Measurements from ENCODE around the gene MEIS1. TPM values are rescaled to one million over a fixed set of nuclear protein-coding genes. Genes with fewer than 3 reads are reported as not detected.

Gene MEIS1
- total RNA-seq, 1 experiment from 2014 or later, result 9.1 TPM

- POLR2A ChIA-PET (ENCODE audit: unreplicated experiment), result no interaction called here
- no peak for TF ChIP-seq EZH2 (IDR thresholded peaks at IDR 0.05; ENCODE audit: low read depth)
- no peak for TF ChIP-seq CTCF (conservative IDR thresholded peaks at IDR 0.05)
These were observed 5.0 kb upstream of the MEIS1 start for GRCh38 chr2:66429693-66430504.

GRCh38 chr2:66430505-66431273, 4.2 kb upstream of the MEIS1 start:
- POLR2A ChIA-PET (ENCODE audit: unreplicated experiment), result no interaction called here
- Histone ChIP-seq H3K4me1 (replicated peaks; ENCODE audit: insufficient read depth) (no peaks in the 10 kb centered on the region), H2AFZ (no peak overlapping the region), H3F3A (ENCODE audit: insufficient read depth, low read depth) (peaks cover 6% of the 10 kb centered on the region), H3K9me3 (ENCODE audit: insufficient read depth, low read depth) (no peaks in the 10 kb centered on the region), H3K27me3 (ENCODE audit: insufficient read depth, low read depth) (no peaks in the 10 kb centered on the region), H3K36me3 (ENCODE audit: low read depth) (no peaks in the 10 kb centered on the region), H3K79me2 (ENCODE audit: low read depth) (no peaks in the 10 kb centered on the region), H4K20me1 (ENCODE audit: insufficient read depth) (no peaks in the 10 kb centered on the region), H3K9me2 (ENCODE audit: insufficient read depth) (no peaks in the 10 kb centered on the region), H3K27ac (no peak overlapping the region), H3K4me2 (no peak overlapping the region), H3K4me3 (no peak overlapping the region)
- TF ChIP-seq CTCF (conservative IDR thresholded peaks at IDR 0.05) (no peak), EZH2 (IDR thresholded peaks at IDR 0.05; ENCODE audit: low read depth) (no peak)
- CTCF ChIA-PET, result interaction anchor here (0.7 kb wide), 1 partner anchor 1285 kb away, joined by 5 read pairs; no protein-coding TSS in a partner anchor
- BruUV-seq (replicated peaks), result no TSS peak
- DNase-seq, result no peak
- intact Hi-C loops (cut with micrococcal nuclease; ENCODE audit: unreplicated experiment), result no loop called here

More at GRCh38 chr2:66429693-66430504, 5.0 kb upstream of the MEIS1 start:
- no peaks in the 10 kb centered on the region for H4K20me1 ChIP-seq (ENCODE audit: insufficient read depth)
- intact Hi-C loops (cut with micrococcal nuclease; ENCODE audit: unreplicated experiment), result loop anchor here (1.0 to 10.0 kb wide), 7 partner anchors 145 to 1225 kb away; no protein-coding TSS in a partner anchor
- no peaks in the 10 kb centered on the region for H3K27me3 ChIP-seq (ENCODE audit: insufficient read depth, low read depth)
- no peaks in the 10 kb centered on the region for H3K36me3 ChIP-seq (ENCODE audit: low read depth)
- H3K9me3 ChIP-seq (ENCODE audit: insufficient read depth, low read depth), result no peaks in the 10 kb centered on the region
- H3K79me2 ChIP-seq (ENCODE audit: low read depth), result no peaks in the 10 kb centered on the region
- no peaks in the 10 kb centered on the region for H3K9me2 ChIP-seq (ENCODE audit: insufficient read depth)
- H3F3A ChIP-seq (ENCODE audit: insufficient read depth, low read depth), result no peaks in the 10 kb centered on the region
- CTCF ChIA-PET, result interaction anchor here (0.6 to 1.5 kb wide), 8 partner anchors 13 to 1602 kb away, joined by 3 to 5 read pairs (median 4); no protein-coding TSS in a partner anchor
- no TSS peak for BruUV-seq (replicated peaks)
- H3K27ac ChIP-seq, result no peak overlapping the region
- no peaks in the 10 kb centered on the region for H3K4me1 ChIP-seq (replicated peaks; ENCODE audit: insufficient read depth)
- no peak overlapping the region for H3K4me3 ChIP-seq
- DNase-seq, result no peak
- H3K4me2 ChIP-seq, result no peak overlapping the region
- H2AFZ ChIP-seq, result no peak overlapping the region

- H2AFZ ChIP-seq, result no peak overlapping the region
- POLR2A ChIA-PET (ENCODE audit: unreplicated experiment), result no interaction called here
- H3K79me2 ChIP-seq (ENCODE audit: low read depth), result no peaks in the 10 kb centered on the region
- H3K9me3 ChIP-seq (ENCODE audit: insufficient read depth, low read depth), result no peaks in the 10 kb centered on the region
- TF ChIP-seq CTCF (conservative IDR thresholded peaks at IDR 0.05) (no peak), EZH2 (IDR thresholded peaks at IDR 0.05; ENCODE audit: low read depth) (no peak)
- H3K4me2 ChIP-seq, result no peak overlapping the region
- H4K20me1 ChIP-seq (ENCODE audit: insufficient read depth), result no peaks in the 10 kb centered on the region
- no peaks in the 10 kb centered on the region for H3K27me3 ChIP-seq (ENCODE audit: insufficient read depth, low read depth)
- H3K4me1 ChIP-seq (replicated peaks; ENCODE audit: insufficient read depth), result peaks cover 4% of the 10 kb centered on the region
- BruUV-seq (replicated peaks), result no TSS peak
- H3K27ac ChIP-seq, result no peak overlapping the region
- DNase-seq, result no peak
- CTCF ChIA-PET, result interaction anchor here (0.7 kb wide), 1 partner anchor 1284 kb away, joined by 5 read pairs; no protein-coding TSS in a partner anchor
- no peak overlapping the region for H3K4me3 ChIP-seq
- H3K36me3 ChIP-seq (ENCODE audit: low read depth), result no peaks in the 10 kb centered on the region
- no peaks in the 10 kb centered on the region for H3K9me2 ChIP-seq (ENCODE audit: insufficient read depth)
- H3F3A ChIP-seq (ENCODE audit: insufficient read depth, low read depth), result peaks cover 6% of the 10 kb centered on the region
- intact Hi-C loops (cut with micrococcal nuclease; ENCODE audit: unreplicated experiment), result no loop called here
These were observed 3.7 kb upstream of the MEIS1 start for GRCh38 chr2:66431274-66431642.
